NCI-H1694 (cell line): ENCODE results near the gene CDC42BPA.
"Not testable (repeated sequence)": the region's sequence is repeated elsewhere in the genome, so short reads cannot be mapped to it uniquely, and the experiment has no call there.

Experiments used
- DNase-seq: peaks from one replicate; lab custom pipeline; 2025; lab: John Stamatoyannopoulos, UW

The CDC42BPA gene

GRCh38 chr1:227059076-227059475 lies 259.2 kb downstream of the CDC42BPA start:
- DNase-seq, result no peak

DNA sequence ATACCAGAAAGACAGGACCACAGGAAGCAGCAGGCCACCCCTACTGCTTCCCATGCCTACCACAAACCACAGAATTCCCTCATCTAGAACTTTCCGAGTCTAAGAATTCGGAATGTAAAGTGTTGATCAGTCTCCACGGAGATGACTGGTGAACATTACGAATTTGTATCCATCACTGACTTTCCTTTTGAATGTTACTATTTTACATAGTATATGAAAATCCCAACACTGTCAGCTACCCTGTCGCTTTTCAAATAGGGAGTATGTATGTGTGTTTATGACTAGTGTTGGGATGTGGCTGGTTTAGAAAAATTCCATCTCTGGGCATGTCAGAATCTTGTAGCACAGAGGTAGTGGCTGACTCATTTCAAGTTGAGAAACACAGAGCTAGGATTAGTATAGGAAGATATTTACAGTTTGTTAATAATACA lies 260.0 kb downstream of the CDC42BPA start:
- DNase-seq, result no peak

DNA sequence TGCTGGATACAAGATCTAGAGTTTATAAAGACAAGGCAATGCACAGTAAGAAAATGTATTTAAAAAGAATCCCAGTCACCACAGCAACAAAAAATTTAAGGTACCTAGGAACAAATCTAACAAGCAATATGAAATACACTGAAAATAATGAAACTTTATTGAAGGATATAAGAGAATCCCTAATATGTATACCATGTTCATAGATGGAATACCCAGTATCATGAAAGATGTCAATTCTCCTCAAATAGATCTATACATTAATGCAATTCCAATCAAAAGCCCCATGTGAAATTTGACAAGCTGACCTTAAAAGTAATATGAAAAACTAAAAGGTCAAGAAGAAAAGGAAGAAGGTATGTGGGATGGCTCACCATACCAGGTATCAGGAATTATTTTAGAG lies 269.0 kb downstream of the CDC42BPA start:
- no peak for DNase-seq

DNA sequence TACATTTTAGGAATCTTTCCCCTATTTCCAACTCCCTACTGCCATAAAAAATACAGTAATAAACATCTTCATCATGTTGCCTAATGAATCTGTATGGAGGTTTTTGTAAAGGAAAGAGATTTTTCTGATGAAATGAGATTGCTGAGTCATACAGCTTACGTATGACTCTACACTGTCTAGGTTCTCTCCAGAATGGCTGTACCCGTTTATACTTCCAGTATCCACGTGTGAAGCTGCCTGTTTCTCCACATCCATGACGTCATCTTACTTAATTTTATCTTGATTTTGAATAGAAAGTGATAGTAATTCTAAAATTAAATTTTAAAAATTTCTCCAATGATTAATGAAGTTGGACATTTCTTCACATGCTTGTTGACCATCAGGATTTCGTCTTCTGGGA lies 274.5 kb downstream of the CDC42BPA start:
- no peak for DNase-seq

DNA sequence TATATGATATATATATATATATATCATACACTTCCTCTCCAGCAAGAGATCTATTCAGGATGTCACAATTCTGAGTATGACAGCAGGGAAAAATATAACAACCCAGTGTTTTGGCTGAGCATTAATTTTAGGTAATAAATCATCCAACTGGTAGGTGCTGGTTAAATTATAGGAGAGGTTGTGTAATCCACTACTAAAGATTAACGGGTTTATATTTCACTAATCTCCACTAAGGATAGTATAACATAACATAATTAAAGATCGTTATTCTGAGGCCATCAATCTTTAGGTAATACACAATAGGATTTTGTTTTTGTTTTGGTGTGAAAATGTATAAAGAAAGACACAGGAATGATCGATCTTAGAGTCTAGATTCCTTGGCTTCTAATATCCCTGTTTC lies 276.0 kb downstream of the CDC42BPA start:
- no peak for DNase-seq

GRCh38 chr1:227038401-227038800 lies 279.9 kb downstream of the CDC42BPA start:
- no peak for DNase-seq

DNA sequence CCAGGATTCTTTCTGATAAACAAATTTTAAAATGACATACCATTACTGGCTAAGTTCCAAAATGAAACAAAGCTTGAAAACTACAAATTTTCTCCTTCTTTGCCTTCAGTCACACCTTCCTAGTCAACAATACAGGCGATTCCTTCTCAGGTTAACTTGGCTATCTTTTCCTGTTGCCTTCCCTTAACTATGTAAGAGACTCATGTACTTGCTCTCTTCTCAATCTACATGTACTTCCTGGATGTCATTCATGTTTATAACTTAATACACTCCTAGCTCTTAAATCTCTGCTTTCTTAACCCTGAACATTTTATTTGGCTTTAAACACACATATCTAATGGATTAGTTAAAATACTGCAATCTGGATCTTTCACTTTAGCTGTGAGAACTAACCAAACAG lies 281.2 kb downstream of the CDC42BPA start:
- DNase-seq, result no peak

DNA sequence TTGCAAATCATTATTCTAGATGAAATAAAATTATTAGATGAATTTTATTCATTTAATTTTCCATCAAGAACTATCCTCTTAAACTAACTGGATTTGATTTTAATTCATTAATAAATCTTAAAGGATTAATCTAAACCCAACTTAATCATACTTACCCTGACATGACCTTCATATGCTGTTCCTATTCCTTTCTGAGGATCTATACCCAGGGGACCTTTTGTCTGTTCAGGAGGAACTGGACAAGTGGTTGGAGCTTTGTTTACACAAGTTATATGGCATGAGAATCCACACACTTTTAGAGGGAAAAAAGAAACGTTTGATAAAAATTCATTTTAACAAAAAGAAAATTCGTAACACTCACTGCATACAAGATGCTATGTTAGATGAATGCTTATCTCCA lies 283.0 kb downstream of the CDC42BPA start:
- DNase-seq, result no peak

DNA sequence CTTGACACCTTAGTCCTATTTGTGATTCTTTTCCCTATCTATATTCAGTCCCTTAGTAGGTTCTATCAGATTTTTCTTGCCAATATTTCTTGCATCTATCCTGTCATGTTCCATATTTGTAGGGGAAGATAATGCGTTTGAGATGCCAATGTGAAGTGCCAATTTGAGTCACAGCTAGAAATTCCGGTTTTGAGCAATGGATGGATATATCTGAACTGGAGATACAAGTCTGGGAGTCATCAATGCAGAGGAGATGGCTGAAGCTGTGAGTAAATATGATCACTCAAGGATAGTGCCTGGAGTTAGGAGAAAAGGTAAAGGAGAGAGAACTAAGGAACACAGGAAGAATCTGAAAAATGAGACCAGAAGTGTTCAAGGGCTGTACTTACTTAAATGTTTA lies 284.4 kb downstream of the CDC42BPA start:
- no peak for DNase-seq

DNA sequence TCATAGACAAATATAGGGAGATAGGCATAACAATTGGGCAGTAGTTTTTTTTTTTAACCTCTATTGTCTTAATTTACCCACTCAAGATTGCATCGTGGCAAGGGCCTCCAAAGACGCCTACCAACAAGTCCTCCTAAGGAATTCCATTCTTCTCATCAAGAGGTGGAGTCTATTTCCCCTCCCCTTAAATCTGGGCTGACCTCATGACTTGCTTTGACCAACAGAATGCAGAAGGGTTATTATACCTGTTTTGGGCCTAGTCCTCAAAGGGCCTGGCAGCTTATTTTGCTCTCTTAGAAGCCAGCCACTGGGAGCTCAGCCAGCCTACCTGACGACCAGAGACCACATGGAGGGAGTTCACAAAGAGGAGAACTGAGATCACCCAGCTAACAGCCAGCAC lies 285.9 kb downstream of the CDC42BPA start:
- no peak for DNase-seq

- DNase-seq, result no peak
These were observed 301.3 kb downstream of the CDC42BPA start for GRCh38 chr1:227016990-227017389.

GRCh38 chr1:227010645-227011044 lies 307.6 kb downstream of the CDC42BPA start:
- no peak for DNase-seq

GRCh38 chr1:227009937-227010336 lies 308.4 kb downstream of the CDC42BPA start:
- no peak for DNase-seq

DNA sequence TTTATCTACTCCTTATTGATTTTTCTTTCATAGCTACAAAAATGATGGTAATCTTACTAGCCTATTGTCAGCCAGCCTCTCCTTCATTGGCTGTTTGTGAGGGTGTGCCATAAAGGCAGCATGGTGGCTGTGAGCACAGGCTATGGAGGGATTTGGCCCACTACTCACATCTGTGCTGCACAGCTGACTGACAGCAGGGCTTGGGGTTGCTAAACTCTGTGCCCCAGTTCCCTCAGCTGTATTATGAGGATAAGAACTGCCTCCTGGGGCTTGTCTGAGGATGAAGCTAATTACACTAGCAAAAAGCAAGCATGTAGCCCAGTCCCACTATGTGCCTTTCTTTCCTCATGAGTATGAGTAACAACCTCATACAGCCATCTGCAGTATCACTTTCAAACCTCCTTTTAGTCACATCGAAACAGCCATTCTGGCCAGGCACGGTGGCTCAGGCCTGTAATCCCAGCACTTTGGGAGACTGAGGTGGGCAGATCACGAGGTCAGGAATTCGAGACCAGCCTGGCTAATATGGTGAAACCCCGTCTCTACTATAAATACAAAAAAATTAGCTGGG lies 312.0 kb downstream of the CDC42BPA start:
- no peak for DNase-seq

GRCh38 chr1:227004796-227005195 lies 313.5 kb downstream of the CDC42BPA start:
- DNase-seq, result no peak

DNA sequence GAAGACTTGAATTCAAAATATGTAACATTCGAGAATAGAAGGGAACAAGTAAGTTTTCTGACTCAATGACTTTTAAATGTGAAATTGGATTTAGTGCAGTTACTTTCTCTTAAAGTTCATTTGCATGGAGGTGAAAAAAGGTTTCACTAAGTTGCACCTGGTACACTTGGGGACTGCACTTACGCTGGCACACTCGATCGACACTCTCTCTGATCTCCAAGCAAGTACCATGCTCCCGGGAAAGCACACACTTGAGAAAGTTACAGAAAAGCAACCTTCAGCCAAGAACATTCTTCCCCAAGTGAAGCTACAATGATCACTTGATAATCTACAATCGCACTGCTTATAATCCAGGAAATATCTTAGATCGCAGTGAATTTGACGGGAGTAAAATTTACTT lies 315.1 kb downstream of the CDC42BPA start:
- DNase-seq, result no peak

DNA sequence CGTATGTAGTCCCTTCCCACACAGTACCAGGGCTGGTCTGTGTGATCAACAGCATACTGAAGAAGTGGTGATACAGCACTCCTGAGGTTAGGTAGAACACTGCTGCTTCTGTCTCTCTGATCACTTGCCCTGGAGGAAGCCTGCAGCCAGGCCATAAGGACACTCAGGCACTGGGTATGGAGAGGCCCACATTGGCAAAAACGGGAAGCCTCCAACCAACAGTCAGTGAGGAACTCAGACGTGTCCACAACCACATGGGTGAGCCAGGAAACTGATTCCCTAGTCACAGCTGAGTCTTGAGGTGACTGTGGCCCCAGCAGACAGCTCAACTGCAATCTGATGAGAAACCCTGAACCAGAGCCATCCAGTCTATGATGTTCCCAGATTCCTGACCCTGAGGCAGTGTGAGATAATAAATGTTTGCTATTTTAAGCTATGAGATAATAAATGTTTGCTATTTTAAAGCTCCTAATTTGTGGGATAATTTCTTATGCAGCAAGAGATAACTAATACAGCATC lies 315.7 kb downstream of the CDC42BPA start:
- DNase-seq, result no peak

GRCh38 chr1:226999579-226999978 lies 318.7 kb downstream of the CDC42BPA start:
- DNase-seq, result not testable (repeated sequence)

- no peak for DNase-seq
These were observed 322.6 kb downstream of the CDC42BPA start for GRCh38 chr1:226995365-226996332.

GRCh38 chr1:226994586-226995364 lies 323.5 kb downstream of the CDC42BPA start:
- DNase-seq, result no peak

GRCh38 chr1:226993814-226994585 lies 324.3 kb downstream of the CDC42BPA start:
- no peak for DNase-seq

GRCh38 chr1:226991920-226992319 lies 326.4 kb downstream of the CDC42BPA start:
- DNase-seq, result no peak
